HG03558 (cell line): ENCODE measurements around the gene ZMIZ1.

Source experiments
- ATAC-seq: cut with Tn5 transposase; IDR thresholded peaks from one replicate; pipeline ENCODE4 v1.9.1; 2021; ENCODE audit warnings: moderate number of reproducible peaks; ENCODE audit not compliant: unreplicated experiment; ENCODE audit errors: extremely low read depth

The ZMIZ1 gene

GRCh38 chr10:79145517-79146470, 77.0 kb downstream of the ZMIZ1 start:
- ATAC-seq = no peak

- ATAC-seq = no peak
Measured at GRCh38 chr10:79146611-79147130, 77.9 kb downstream of the ZMIZ1 start.

DNA sequence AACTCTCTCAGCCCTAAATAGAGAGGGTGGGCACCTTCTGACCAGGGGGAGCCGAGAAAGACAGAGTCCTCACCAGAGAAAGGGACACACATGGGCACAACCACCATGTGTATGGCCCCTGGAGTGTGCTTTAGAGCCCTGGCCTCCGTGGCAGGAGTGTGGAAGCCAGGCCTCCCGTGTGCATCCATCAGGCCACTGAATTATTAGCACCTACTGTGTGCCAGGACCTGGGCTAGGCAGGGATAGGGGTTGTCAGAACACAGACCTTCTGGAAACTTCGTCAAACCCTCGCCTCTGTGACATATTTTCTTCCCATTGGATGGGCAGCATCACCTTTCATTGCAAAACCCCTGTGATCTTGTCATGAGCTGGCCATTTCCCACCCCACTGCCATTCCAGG, 78.5 kb downstream of the ZMIZ1 start:
- ATAC-seq = no peak

DNA sequence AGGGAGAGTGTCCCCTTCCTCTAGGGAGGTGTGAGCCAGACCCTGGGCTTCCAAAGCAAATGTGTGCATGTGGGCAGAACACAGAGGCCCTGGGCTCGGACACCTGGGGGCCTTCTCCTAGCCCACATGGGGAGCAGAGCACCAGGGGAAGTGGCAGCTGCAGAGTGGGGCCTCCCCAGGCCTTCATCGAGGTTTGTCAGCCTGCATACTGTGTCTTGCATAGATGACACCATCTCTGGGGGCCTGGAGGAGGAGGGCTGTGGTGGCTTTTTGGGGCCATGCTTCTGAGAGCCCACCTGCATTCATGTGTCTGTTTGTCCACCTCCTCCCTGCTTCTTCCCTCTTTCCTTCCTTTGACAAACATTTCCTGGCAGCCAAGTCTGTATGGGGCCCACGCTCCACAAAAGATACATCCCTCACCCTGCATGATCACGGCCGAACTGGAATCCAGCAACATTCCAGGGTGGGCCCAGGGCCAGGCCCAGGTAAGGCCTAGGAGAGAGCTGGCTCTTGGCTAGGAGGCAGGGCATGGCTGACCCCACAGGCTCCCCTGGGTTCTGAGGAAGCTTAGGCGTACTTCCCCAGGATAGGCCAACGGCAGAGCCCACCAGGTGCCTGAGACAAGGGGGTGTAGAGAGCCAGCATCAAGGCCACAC, 79.2 kb downstream of the ZMIZ1 start:
- ATAC-seq = no peak

GRCh38 chr10:79148452-79149344, 79.9 kb downstream of the ZMIZ1 start:
- ATAC-seq = no peak

- no peak for ATAC-seq
Measured at GRCh38 chr10:79149345-79149661, 80.5 kb downstream of the ZMIZ1 start.

DNA sequence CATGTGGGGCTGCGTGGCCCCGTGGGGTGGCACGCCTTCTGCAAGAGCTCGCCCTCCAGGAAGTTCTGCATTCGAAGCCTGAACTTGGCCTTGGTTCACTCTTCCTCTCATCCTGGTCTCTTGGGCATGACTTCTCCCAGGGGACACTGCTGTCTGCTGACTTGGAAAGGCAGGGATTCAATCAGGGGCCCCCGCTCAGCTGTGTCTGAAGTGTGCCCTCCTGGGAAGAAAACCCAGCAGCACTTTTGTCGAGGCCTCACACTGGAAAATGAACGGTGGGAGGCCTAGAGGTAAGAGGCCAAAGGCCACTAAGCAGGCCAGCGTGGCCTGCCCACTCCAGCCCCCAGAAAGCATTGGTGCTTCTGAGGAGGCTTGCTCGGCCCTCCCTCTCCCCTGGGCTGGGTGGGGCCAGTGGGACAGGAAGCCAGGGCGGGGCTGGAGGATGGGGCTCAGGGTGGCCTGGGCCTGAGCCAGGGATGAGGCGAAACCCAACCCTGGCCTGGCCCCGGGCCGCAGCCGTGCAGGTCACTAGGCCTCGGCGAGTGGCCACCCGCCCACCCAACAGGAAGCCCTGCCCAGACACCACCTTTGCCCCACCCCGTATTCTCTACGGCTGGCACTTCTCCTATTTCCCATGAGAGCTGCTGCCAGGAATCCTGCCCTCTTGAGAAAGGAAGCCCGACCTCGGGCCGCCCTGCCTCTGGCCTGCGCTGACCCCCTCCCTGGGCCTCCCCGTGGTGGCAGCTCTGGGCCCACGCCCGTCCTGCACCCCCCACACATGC, 81.1 kb downstream of the ZMIZ1 start:
- no peak for ATAC-seq

DNA sequence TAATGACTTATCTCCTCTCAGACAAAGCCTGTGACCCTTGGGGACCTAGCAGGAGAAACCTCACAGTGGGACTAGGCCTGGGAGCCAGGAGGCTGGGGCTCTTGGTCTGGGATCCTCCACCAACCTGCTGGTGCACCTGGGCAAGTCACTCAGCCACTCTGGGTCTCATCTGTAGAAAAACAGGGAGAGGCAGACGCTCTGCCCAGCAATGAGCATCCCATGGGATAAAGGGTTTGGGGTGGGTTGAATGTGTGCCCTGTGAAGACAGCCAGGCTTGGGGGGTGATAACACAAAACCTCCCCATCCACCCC, 81.6 kb downstream of the ZMIZ1 start:
- ATAC-seq = no peak

DNA sequence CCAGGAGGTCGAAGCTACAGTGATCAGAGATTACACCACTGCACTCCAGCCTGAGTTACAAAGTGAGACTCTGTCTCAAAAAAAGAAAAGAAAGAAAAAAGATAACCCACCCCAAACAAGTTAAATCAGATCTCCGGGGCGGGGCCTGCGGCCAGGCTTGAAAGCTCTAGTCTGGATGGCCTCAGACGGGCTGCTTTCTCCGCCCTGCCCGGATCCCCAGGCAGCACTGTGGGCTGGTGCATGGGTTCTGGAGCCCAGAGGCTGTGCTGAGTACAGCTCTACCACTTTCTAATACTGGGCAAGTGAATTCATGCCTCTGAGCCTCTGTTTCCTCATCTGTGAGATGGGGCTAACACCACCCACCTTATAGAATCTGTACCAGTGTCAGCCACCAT, 83.7 kb downstream of the ZMIZ1 start:
- no peak for ATAC-seq

DNA sequence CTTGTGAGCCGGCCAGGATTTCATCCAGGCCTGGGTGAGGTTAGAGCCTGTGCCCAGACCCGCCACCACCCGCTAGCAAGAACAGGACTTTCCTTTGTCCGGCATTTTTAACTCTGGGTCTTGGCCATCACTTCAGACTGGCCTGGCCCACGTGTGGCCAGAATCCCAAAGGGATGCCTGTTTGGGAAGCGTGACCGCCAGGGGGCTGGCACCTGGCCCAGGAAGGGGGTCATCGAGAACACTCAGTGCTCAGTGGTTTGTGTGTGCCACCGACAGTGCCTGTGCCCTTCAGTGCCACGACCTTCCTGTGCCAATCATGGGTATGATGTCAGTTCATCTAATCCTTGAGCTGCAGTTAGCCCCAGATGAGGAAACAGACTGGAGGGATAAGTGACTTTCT, 85.0 kb downstream of the ZMIZ1 start:
- no peak for ATAC-seq

DNA sequence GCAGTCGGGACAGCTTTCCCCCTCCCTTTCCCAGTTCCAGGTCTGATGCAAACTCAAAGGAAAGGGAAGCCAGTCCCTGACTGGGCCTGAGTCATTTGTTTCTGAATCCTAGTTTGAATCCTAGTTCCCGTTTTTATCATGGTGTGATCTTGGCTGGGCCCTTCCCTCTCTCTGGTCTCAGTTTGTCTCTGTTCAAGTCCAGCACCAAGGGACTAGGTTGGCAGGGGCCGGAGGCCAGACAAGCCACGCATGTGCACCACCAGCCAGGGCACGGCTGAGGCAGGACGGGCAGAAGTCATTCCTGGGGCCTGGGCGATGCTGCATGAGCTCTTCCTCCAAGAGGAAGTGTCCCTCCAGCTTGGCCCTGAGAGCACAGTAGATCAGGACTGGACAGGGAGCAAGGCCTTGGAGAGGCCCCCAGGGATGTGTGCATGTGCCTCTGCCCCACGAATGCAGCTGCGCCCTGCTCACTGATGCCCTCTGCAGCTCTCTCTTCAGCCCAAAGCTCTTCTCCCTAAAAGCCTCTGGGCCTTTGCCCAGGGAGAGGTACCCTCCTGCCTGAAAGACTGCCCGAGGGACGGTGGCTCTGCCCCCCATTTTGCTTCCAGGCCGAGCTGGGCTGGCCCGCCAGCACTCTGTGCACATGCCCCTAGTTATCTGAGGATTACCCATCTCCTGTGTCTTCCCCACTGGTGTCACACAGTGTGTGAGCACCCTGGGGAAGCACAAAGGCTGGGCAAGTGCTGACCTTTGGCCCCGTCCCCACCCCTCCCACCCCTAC, 86.7 kb downstream of the ZMIZ1 start:
- no peak for ATAC-seq

DNA sequence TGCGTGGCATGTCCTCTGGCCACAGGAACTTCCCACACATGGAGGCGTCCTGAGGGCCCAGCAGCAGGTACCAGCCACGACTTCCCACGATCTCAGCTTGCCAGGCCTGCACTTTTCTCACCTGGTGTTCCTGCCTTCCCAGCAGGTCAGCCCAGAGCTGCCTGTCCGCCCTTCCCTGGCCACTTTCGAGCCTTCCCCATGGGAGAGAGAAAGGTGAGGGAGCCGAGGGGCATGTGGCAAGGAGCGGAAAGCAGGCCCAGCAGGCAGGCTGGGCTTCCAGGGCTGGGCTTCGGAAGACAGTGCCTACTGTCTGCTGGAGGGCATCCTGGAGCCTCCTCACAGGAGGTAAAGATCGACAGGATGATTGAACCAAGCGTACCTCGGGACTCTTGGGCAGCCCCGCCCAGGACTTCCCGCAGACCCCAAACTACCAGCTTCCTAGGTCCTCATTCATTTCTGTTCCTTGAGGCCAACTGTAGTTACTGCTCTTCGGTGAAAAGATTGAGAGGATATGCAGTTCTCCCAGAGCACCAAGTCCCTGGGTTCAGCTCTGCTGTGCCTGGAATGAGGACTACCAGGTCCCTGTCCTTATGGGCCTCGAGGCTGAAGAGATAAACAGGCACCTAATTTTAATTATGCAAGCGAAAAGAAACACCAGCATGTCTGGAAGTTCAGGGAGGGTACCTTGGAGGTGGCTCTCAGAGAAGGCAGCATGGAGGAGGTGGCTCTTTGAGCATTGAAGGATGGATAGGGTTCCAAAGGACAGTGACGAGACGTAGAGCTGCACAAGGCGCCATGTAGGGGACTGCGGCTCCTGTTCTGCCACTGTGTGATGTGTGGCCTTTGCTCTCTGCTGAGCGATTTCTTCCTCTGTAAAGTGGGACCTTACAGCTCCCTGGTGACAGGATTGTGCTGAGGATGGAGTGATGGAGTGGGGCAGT, 87.8 kb downstream of the ZMIZ1 start:
- no peak for ATAC-seq

- ATAC-seq = no peak
Measured at GRCh38 chr10:79158004-79158340, 89.2 kb downstream of the ZMIZ1 start.

- no peak for ATAC-seq
Measured at GRCh38 chr10:79158402-79159097, 89.8 kb downstream of the ZMIZ1 start.

DNA sequence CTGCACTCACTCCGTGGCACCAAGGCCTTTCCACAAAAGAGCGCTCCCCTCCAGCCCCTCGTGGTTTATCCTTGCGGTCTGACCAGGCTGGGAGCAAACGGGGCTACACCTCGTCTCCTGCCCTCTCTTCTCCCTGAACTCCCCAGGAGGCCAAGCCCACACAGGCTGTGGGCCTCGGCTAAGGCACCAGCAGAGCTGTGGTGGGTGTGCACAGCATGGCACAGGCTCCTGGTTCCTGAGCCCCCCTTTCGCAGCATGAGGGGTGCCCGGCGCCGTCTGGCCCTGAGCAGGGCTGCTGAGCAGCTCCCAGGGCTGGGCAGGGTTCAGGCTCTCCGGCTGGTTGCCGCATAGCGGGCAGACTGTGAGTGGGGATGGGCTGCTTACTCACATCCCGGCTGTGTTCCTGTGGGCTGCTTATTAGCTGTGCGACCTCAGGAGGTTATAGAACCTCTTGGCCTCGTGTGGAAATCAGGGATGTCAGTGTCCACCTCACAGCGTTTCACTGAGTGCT, 90.4 kb downstream of the ZMIZ1 start:
- ATAC-seq = no peak

GRCh38 chr10:79159785-79160184, 91.0 kb downstream of the ZMIZ1 start:
- no peak for ATAC-seq

DNA sequence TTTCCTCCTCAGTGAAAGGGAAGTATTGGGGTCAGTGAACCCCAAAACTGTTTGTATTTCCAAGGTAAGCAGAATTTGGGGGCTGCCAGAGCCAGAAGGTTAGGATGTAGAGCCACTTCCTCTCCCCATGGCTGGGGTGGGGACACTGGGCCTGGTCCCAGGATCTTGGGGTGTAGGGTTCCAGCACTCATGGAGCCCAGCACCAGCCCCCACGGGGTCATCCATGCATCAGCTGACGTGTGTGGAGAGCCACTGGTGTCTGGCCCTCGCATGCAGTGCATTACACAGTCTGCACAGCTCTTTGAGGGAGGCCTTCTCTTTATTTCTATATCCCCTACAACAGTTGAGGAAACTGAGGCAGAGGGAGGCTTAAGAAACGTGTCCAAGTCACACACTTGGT, 91.4 kb downstream of the ZMIZ1 start:
- ATAC-seq = no peak

- ATAC-seq = no peak
Measured at GRCh38 chr10:79161557-79161956, 92.8 kb downstream of the ZMIZ1 start.
